GM19397 (cell line): ENCODE measurements around the gene NTNG1.
"Not testable (repeated sequence)": the region's sequence is repeated elsewhere in the genome, so short reads cannot be mapped to it uniquely, and the experiment has no call there.

ENCODE experiments used
- ATAC-seq: cut with Tn5 transposase; IDR thresholded peaks from one replicate; pipeline ENCODE4 v1.9.1; 2021; ENCODE audit warnings: mild to moderate bottlenecking, moderate library complexity; ENCODE audit not compliant: unreplicated experiment

NTNG1 gene

DNA sequence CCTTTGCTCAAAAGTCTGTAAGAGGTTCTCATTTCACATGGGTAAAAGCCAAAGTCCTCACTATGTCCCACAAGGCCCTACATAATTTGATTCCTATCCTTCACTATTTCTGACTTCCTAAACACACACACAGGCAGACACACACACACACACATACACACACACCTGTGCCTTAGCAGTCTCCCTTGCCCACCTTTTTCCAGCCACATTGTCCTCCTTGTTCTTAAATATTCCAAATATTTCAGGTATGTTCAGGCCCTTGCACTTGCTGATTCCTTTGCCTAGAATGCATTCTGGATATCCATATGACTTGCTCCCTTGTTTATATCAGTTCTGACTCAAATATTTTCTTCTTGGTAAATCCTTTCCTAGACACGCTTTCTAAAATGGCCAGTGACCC, 54.6 kb downstream of the NTNG1 start:
- ATAC-seq: no peak

GRCh38 chr1:107196973-107197562, 56.2 kb downstream of the NTNG1 start:
- peak; percentile 97 for ATAC-seq

DNA sequence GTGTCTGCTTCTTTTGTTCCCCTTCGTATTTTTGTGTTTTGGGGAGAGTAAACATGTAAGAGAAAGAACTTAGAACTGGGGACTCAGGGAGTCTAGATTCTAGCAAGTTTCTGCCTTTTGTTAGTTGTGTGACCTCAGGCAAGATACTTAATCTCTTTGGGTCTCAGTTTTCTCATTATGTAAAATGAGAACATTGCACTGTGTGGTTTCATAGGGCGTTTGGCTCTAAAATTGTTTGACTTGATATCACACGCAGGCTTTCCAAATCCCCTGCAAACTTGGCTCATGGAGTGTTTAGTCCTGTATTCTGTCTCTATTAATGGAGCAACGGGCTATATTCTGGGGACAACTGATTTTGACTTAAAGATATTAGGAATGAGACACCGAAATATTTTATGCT, 57.7 kb downstream of the NTNG1 start:
- no peak for ATAC-seq

DNA sequence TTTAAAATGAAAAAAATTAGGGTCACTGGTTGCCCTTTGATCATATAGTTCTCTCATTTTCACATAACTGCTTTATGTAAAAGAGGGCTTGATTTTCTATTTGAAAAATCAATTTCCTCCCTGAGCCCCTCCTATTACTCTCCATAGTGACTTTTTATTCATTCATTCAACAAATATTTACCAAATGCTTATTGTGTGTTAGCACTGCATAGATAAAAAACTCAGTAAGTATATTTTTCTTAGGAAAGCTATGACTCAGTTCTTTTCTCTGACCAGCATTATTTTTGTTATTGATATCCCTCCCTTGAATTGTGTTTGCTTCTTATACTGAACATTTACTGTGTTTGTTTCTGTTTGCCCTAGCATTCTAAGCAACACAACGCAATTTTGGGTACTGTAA, 59.8 kb downstream of the NTNG1 start:
- ATAC-seq: no peak

DNA sequence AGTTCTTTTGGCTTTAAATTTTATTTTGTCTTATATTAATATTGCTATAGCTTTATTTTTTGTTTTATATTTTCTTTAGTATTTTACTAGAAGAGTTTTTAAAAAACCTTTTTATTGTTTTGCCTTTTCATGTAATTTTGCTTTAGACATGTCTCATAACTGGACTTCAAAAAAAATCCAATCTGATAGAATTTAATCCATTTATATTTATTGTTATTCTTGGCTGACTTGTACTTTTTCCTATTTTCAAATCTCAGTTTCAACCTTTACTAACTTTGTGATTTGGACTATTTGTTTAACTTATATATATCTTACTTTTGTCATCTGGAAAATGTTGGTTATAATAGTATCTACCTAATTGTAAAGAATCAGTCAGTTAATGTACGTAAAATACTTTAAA, 61.2 kb downstream of the NTNG1 start:
- no peak for ATAC-seq

GRCh38 chr1:107213225-107213624, 72.4 kb downstream of the NTNG1 start:
- no peak for ATAC-seq

GRCh38 chr1:107220036-107220435, 79.2 kb downstream of the NTNG1 start:
- no peak for ATAC-seq

GRCh38 chr1:107225706-107226105, 84.9 kb downstream of the NTNG1 start:
- ATAC-seq: no peak

GRCh38 chr1:107228704-107229371, 88.0 kb downstream of the NTNG1 start:
- no peak for ATAC-seq

DNA sequence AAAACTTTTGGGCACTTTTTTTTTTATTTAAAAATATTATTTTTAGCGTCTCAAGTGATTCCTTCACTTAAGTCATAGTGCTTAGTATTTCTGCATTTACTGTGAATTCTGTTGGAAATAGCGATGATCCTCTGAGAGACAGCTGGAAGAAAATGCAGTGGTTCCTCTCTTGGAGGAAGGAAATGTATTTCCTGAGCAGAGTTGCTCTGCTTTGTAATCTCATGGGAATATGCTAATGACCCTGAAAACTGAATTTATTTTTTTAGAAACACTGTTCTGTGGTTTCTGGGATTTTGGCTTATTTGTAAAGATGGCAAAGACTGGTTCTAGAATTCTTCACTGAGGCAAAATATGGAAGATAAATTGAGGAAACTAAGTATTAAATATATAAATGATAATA, 88.9 kb downstream of the NTNG1 start:
- no peak for ATAC-seq

DNA sequence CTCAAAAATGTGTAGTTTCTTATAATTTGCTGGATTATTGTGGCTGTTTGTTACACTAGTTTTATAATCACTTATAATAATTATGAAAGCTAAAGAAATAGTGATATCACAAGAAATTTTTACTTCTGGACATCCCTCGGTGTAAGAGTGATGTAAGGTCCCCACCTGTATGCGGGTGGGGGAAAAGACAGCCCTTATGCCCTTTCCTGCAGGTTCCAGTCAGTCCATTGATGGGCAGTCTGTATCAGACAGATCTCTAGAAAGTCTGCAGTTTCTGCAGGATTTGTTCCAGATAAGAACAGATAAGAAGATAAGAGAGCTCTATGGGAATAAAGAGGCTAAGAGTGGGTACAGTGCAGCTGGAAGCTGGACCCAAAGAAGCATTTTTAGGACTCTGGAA, 89.3 kb downstream of the NTNG1 start:
- ATAC-seq: no peak

DNA sequence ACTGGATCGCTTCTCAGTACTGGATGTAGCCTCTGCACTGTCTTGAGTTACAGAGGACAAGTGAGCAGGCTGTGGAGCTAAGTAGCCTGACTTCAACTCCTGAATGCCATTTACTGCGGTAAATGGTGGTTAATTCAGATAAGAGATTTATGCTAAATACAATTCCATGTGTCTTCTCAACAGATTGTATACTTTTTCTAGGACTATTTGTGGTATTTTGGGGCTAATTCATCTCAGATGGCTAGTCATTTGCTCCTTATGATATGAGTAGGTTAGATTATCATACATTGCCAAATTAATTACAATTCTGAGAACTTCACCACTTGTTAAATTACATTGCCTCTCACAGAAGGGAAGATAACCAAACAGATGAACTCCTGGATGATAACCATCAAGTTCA, 90.5 kb downstream of the NTNG1 start:
- no peak for ATAC-seq

GRCh38 chr1:107232426-107232825, 91.6 kb downstream of the NTNG1 start:
- no peak for ATAC-seq

- not testable (repeated sequence) for ATAC-seq
Observed at GRCh38 chr1:107236760-107237159, 95.9 kb downstream of the NTNG1 start.

- no peak for ATAC-seq
Observed at GRCh38 chr1:107243461-107243860, 102.6 kb downstream of the NTNG1 start.

GRCh38 chr1:107244709-107245500, 104.1 kb downstream of the NTNG1 start:
- no peak for ATAC-seq

- ATAC-seq: peak; percentile 62
Observed at GRCh38 chr1:107246775-107247345, 106.0 kb downstream of the NTNG1 start.

- ATAC-seq: no peak
Observed at GRCh38 chr1:107247679-107248078, 106.8 kb downstream of the NTNG1 start.

GRCh38 chr1:107250169-107250568, 109.3 kb downstream of the NTNG1 start:
- ATAC-seq: no peak

DNA sequence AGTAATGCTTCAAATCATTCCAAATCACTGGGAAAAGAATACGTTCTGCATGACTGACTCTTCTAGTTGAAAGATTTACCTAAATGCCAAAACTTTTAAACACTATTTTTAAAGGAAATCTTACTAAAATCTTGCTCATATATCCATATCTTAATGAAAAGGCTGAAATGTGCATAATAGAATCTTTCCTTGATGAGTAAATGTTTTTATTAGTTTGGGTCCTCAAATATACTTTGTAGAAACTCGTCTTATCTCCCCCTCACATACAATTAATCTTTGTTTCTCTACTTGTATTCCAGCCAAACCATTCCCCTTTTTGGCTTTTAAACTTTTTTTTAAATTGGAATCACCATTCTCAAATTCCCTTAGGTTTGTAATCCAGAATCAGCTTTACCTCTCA, 110.2 kb downstream of the NTNG1 start:
- no peak for ATAC-seq

- no peak for ATAC-seq
Observed at GRCh38 chr1:107251839-107252238, 111.0 kb downstream of the NTNG1 start.

- ATAC-seq: peak; percentile 52
Observed at GRCh38 chr1:107252271-107252670, 111.4 kb downstream of the NTNG1 start.
